ENCODE measurements around the gene ANKRD60.

The ANKRD60 gene

DNA sequence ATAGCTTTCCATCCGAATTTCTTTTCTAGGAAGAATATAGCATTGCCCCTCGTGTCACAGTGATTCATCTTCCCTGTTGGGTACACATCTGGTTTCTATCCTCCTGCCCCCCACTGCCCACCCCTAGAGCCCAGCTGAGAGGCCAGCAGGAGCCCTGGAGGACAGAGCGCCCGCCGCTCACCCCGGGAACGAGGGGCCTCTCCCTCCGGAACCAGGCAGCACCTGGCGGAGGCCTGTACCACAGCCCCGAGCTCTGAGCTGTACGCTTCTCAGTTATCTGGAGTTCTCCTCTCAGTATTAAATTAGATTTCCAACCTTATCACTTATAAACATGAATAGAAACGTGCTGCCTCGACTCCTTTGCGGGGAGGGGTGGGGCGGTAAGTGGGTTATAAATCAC, 6.0 kb downstream of the ANKRD60 start:
- no peak for DNase-seq

DNA sequence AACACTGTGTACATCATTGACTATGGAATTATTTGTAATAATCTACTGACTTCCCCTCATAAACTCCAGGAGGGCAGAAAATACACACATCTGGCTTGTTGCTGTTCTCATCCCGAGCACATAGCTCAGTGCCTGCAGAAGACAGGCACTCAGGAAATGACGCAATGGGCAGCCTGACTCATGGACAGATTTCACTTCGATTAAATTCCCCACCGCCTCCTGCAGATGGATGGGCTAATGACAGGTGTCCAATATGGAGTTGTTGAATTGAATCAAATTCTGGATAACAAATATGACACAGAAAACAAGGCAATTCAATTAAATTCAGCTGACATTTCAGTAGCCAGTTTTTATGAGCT, 9.1 kb downstream of the ANKRD60 start:
- DNase-seq = peak; percentile 85

DNA sequence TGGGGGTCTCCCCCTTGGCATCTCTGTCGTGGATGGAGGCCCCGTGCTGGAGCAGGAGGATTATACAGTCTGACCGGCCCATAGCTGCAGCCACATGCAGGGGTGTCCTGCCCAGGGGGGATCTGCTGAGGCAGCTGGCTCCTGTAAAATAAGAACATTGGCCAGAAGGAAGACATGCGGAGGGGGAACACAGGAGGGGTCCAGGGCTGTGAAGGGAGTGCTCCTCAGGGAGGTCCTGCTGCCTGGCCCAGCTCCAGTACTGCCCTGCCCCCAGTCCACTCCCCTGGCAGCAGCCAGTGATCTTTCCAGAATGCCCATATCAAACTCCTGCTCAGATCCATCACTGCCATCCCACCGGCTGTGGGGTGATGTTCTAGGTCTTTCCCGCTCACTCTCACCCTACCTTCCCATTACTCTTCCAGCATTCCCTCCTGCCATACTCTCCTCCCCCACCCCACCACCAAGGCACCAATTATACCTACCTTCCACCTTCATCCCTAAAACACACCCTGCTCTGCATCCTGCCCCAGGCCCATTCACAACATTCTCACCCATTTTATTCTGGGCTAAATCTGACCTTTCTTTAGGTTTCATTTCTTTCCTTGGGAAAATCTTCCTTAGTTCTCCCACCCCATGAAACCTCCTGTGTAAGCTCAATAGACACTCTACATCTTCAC, 9.7 kb downstream of the ANKRD60 start:
- no peak for DNase-seq

DNA sequence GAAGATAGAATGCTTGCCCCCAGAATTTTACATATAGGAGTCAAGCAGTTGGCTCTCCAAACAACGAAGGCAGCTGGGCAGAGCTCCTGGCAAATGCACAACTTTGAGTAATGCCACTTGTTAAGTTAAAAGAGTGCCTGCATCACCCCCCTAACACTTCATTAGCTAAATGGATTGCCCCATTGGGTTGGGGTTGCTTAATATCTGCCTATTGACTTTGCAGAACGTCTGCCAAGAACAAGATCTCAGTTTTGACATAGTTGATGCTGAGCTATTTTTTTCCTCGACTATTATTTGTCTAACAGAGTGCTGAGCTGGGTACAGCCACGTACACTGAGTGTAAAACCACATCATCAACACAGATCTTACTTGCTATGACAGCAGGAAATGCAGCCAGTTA, 12.1 kb downstream of the ANKRD60 start:
- DNase-seq = no peak

DNA sequence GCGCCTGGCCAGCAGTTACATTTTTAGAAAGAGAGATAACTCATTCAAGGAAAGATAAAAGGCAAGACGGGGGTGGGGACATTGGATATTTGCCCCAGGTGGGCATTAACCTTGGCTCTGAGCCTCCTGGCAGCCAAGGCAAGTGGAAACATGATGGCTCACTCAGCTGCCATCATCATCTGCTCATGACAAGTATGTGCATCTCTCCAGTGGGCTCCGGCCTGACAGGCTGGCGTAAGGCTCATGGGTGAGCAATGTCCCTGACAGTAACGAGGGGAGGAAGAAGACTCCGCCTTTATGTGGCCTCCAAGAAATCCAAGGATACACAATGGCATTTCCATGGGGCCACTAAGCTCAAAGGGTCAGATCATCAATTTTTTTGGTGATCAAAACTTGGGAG, 13.3 kb downstream of the ANKRD60 start:
- DNase-seq = no peak

DNA sequence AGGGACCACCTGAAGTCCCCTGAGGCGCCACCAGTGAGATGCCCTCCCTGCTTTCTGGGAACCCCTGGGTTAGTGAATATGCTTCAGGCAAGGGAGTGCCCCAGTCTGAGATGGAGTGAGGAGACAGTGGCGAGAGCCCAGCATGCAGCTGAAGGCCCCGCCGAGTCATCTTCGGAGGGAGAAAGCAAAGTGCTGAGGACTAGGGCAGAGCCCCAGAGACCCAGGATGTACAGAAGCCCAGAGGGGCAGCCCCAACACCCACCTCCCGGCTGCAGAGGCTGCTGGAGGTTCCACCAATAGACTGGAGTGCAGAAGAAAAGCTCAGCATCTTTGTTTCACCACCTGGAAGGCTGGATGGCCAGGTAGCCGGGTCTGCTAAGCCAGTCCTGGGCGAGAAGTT, 14.1 kb downstream of the ANKRD60 start:
- DNase-seq = no peak

DNA sequence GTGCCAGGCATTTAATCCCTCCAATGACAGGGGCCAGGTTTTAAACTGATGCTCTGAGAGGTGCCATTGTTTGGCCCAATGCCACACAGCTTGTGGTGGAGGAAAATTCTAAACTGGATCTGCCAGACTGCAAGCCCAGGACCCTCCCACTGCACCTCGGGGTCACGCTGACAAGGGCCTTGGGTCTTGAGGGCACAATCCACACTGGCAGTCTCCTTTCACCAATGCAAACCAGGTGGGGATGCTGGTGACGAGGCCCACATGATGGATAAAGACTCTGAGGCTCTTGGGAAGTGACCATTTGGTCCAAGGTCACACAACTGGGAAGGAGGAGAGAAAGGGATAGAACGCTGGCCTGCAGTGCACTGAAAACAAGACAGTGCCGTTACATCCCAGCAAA, 14.7 kb downstream of the ANKRD60 start:
- DNase-seq = no peak

DNA sequence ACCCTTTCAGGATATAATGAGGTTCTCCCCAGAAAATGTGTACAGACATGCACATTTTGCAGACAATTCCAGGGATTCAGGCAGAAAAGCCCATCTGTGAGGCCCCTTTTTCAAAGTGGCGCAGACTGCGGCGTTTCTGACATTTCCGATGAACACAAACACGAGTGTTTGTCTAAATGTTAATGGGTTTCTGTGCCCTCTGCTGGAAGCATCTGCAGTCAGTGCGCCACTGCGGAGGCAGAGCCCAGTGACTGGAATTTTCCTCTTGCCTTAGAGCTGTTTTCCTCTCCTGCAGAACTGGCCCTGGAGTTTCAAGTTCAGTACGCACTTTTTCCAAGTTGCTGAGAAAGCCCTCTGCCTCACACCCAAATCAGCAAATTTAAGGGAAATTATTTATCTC, 15.3 kb downstream of the ANKRD60 start:
- DNase-seq = no peak

DNA sequence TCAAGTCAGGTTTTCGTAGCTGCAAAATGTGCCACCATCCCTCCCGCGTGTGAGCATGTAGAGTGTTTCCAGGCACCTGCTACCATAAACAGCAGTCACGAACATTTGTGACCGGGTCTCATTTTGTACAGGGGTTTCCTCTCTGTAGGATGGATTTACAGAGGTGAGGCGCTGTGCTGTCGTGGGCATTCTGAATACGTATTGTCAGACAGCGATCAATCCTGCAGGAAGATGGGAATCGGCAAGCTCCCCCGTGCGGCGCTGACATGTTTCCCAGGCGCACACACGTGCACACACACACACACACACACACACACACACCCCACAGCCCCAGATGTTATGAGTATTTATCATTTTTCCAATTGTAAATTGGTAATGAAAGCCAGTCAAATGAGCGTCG, 15.8 kb downstream of the ANKRD60 start:
- DNase-seq = no peak

DNA sequence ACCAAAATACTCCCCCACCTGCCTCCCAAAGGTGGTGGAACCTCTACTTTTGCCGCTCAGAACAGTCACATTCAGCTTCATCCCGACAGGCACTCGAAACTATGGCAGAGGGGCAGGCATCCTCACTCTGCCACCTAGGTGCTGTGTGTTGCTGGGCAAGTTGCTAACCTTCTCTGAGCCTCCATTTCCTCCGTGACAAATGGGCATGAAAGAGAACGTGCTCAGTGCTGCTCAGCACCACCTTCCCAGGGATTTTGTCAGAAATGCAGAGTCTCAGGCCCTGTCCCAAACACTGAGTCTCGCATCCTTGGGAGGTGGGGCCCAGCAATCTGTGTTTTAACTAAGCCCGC, 18.1 kb downstream of the ANKRD60 start:
- DNase-seq = no peak

DNA sequence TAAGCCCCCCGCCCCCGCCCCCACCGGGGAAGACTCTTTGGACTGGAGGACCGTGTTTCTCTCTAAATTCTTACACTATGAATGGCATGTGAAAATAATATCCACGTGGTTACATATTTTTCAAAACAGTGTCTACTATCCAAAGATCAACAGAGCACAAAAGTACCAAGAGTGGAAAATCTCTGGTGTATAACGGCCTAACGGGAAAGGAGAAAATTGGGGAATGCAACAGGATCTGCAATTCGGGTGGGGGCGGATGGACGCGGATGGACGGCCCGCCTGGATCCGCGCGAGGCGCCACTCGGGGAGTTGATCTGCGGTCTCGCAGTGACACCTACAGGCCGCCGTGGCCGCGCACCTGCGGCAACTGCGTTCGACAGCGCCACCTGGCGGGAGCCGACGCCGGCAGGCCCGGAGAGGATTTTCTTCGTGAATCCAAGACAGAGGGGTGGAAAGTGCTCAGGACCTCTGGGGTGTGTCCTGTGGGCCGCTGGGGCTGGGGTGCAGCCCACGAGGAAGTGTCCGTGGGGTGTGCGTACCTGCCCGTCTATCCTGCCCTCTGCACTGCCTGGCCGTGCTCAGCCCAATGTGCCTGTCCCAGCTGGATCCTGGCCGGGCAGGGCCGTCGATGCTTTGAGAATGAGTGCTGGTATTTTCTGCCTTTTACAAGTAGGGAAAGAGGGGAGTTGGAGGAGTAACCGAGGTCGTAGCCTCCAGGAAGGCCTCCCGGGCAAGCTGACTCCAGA, 18.6 kb downstream of the ANKRD60 start:
- peak; percentile 59 for DNase-seq

DNA sequence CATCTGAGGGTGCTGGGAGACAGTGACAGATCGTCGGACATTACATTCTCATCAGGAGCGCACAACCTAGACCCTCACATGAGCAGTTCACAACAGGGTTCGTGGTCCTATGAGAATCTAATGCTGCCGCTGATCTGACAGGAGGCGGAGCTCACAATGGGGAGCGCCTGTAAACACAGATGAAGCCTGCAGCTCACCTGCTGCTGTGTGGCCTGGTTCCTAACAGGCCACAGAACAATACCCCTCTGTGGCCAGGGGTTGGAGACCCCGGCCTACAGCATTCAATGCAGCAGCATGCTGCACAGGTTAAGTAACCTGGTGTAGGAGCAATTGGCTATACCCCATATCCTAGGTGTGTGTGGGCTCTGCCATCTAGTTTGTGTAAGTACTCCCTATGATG, 19.5 kb downstream of the ANKRD60 start:
- no peak for DNase-seq

DNA sequence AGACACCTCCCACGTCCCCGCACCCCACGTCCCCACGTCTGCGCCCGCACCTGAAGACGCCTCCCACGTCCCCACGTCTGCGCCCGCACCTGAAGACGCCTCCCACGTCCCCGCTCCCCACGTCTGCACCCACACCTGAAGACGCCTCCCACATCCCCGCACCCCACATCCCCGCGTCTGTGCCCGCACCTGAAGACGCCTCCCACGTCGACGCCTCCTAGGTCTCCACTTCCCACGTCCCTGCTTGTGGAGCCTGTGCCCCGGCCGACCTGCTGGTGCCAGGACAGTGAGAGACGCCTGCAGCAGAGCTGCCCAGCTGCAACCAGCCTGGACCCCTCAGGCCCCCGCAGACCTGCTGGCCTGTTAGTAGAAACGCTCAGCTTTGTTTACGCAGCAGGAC, 22.6 kb downstream of the ANKRD60 start:
- no peak for DNase-seq

DNA sequence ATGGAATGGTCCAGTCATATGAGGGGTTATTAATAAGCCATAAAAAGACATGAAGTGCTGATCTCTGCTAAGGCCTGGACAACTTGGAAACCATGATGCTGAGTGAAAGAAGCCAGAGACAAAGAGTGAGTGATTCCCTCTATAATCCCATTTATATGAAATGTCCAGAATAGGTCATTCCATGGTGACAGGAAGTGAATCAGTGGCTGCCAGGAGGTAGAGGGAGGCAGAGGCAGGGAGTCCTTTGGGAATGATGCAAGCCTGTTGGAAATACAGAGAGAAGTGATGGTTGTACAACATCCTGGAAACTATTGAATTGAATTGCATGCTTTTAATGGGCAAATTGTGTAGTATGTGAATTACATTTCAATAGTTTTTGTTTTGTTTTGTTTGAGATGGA, 26.4 kb downstream of the ANKRD60 start:
- DNase-seq = peak; percentile 34

DNA sequence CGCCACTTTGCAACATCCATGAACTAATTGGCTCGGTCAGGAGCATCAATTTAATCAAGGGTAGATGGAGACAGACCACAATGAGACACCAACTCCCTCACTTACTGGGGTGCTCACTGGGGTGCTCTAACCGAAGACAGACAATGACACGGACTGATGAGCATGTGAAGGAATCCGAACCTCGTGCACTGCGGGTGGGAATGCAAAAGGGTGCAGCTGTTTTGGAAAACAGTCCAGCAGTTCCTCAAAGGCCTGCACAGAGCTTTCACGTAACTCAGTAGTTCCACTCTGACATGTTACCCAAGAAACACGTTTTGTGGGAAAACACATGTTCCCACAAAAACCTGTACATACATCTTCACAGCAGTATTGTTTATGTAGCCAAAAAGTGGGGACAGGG, 26.8 kb downstream of the ANKRD60 start:
- DNase-seq = no peak

DNA sequence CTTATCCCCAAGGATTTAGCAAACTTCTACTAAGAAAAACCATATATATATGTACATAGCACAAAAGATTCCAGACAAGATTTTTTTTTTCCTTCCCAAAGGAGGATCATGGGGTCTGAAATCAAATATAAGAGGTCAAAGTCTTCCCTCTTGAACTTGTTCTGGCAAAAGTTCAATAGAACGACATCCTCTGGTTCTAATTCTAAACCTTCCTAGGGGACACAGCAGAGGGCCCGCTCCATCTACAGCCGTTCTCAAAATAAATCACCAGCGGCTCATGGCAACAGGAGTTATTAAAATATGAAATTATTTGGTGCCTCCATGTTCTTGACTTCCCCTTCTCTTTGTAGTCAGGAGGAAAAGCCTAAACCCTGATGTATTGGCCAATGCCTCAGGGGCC, 29.0 kb downstream of the ANKRD60 start:
- no peak for DNase-seq

DNA sequence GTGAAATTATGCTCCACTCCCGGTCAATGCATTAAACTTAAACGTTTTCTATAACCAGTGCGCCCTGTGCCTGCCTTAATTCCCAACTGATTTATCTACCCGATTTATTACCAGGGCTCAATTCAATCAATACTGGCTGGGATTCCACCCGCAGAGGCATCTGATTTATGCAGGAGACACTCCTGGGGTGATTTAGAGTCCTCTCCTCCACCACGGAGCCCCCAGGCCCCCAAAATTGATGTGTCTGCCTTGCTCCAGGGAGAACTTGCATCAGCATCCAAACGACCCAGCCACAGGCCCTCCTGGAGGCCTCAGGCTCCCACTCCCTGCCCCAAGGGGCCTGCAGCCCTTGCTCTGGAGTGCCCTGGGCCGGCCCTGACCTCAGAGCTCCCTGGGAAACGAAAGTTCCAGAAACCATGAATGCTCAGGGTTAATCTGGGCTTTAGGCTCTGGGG, 29.5 kb downstream of the ANKRD60 start:
- no peak for DNase-seq

DNA sequence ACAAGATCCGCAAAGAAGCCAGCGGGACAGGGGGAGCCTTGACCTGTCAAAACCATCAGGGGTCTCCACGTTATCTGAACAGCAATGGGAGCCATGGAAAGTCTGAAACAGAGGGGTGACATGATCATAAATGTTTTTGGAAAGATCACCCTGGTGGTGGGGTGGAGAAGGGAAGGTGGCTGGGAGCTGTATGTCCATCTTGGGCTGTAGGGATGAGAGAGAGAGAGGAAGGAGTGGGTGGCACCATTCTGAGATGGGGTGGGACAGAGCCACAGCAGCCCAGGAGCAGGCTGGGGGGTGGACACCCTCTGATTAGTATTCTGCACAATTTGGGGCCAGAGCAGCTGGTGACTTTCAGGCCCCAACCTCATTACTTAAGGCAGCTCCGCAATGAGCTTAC, 30.1 kb downstream of the ANKRD60 start:
- DNase-seq = no peak

DNA sequence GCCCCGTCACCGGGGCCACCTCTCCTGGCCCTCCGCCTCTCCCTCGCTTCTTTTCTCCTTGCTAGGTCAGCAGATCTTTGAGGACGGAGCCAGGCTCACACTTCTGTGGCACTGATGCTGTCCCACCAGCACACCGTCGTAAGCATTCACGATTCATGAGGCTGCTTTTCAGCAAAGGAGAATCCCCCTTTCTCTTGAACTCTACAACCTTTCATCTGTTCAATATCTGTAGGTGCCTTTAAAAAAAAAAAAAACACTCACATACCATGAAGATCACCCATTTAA, 31.3 kb downstream of the ANKRD60 start:
- no peak for DNase-seq

DNA sequence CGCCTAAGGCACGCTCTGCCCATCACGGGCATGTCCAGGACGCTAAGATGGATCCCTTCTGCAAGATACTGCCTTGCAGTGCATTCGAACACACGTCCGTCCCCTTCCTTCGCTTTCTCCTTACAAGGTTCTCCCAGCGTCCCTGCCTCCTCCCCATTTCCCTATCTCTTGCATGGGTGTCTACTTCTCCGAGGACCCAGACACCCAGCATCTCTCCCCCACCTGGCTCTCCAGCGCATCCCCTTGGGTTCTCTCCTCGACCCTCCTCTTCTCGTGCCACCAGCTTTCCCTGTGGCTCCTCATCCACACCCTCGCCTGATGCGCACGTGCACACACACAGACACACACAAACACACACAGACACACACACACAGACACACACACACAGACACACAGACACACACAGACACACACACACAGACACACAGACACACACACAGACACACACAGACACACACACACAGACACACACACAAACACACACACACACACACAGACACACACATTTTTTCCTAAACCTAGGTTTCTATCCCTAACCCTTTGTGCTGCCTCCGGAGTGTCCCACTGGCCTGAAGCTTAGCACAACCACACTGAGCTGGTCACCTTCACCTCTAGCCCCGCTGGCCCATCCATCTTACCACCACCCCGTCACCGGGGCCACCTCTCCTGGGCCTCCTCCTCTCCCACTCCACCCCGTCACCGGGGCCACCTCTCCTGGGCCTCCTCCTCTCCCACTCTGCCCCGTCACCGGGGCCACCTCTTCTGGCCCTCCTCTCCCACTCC, 31.9 kb downstream of the ANKRD60 start:
- no peak for DNase-seq

DNA sequence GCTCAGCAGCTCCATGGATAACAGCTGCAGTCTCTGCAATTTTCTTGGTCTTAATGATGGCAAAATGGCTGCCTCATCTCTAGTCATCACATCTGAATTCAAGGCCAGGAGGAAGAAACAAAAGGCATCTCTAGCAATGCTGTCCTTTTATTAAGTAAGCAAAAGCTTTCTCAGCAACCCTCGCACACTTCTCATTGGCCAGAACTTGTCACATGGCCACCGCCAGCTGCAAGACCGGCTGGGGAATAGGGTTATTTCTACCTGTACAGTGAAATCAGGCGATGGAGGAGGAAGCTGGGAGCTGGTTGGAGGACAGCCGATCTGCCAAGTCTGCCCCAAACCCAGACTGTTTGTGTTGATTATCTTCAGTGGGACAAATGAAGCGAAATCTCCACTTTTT, 33.4 kb downstream of the ANKRD60 start:
- no peak for DNase-seq

DNA sequence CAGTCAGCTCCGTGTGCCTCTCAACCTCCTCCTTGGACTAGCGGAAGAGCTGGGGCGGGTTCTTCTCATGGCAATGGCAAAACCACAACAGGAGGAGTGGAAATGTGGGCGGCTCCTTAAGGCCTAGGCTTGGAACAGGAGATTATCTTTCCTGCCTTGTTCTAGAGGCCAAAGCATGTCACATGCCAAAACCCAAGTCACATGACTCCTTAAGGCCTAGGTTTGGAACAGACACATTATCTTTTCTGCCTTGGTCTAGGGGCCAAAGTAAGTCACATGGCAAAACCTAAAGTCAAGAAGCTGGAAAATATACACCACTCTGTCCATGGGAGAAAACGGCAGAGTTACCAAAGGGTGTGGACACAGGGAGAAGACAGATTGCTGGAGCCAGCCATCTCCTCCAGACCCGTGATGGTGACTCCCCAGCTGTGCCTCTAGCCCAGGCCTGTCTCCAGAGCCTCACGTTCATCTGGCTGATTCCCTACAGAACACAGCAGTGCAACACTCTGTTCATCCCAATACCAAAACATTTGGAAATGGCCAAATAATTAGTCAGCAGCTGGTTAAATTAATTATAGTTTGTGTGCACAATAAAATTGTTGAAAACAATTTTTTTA, 34.2 kb downstream of the ANKRD60 start:
- no peak for DNase-seq

DNA sequence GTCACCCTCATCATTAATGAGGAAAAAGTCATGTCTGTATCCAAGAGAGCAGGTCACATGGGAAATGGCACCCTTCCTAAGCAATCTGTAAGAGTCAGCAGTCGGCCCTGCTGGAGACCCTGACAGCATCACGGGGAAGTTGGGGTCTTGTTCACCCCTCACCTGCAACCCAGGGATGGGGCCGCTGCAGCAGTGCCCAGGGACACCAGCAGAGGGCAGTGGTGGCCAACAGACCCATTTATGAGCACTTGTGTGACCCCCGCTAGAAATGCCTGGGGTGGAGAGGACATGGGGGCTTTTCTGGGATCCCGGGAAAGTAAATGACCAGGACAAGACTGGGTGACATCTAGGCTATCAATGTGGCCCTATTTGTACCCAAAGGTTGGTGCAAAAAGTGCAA, 35.9 kb downstream of the ANKRD60 start:
- no peak for DNase-seq

DNA sequence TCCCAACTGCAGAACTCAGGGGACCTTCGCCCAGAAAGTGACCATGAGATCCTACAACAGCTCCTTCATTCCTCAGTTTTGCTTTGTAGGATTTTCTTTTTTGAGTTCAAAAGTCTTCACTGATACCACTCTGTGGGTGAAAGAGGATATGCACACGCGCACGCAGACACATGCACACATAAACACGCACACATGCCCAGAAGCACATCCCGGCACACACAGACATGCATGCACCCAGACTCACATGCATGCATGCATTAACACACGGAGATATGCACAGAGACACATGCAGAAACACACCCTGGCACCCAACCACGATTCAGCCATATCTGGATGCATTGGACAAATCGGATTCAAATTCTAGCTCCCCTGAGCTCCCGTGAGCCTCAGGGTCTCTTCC, 36.4 kb downstream of the ANKRD60 start:
- no peak for DNase-seq

All from fibroblast of upper back skin (primary cell).